Adrenal gland (tissue), 12 donors: ENCODE data around the gene SLC25A21. TPM values are rescaled to one million over a fixed set of nuclear protein-coding genes. Genes with fewer than 3 reads are reported as not detected.

ENCODE experiments used
- DNase-seq, 7 donors: peaks; one replicate each; pipeline ENCODE4 v3.0.0-alpha.2; 2019 to 2020
- H3K27ac ChIP-seq, 5 donors: fragments of 200-600 bp; sonication (generic) in 4 of 5; 1 replicate in 3 of 5; 2 replicates in 2 of 5; pipeline versions ENCODE4 v1.5.1 to v1.8.0; 2016 to 2020; ENCODE audit warnings: mild to moderate bottlenecking in 1 of 5
- H3K27me3 ChIP-seq: fragments of 200-600 bp; 2 replicates; pipeline ENCODE4 v1.8.0; 2021
- H3K36me3 ChIP-seq, 2 donors: fragments of 200-600 bp; replicated peaks in 1 of 2; 1 replicate in 1 of 2; 2 replicates in 1 of 2; pipeline versions ENCODE4 v1.5.1 to v1.8.0; 2018 to 2022
- H3K4me1 ChIP-seq, 2 donors: fragments of 200-600 bp; replicated peaks in 1 of 2; 1 replicate in 1 of 2; 2 replicates in 1 of 2; pipeline versions ENCODE4 v1.5.1 to v1.8.0; 2018 to 2021
- H3K4me3 ChIP-seq, 4 donors: fragments of 200-600 bp; sonication (generic) in 3 of 4; one replicate each; pipeline ENCODE4 v1.5.1; 2016 to 2018
- H3K9me3 ChIP-seq, 3 donors: fragments of 200-600 bp; sonication (generic) in 1 of 3; replicated peaks in 1 of 3; 1 replicate in 2 of 3; 2 replicates in 1 of 3; pipeline versions ENCODE4 v1.5.1 to v1.8.0; 2016 to 2021
- CTCF ChIP-seq, 6 experiments: fragments of 450-650 bp in 4 of 6; fragments of 200-600 bp in 2 of 6; sonication (generic) in 1 of 6; IDR thresholded peaks; 1 replicate in 5 of 6; 2 replicates in 1 of 6; pipeline versions ENCODE4 v1.5.1 to v1.8.0; 2016 to 2021; ENCODE audit warnings: antibody characterized with exemption in 6 of 6, mild to moderate bottlenecking in 2 of 6, moderate library complexity in 1 of 6
- POLR2A ChIP-seq, 2 donors: fragments of 450-650 bp; IDR thresholded peaks; one replicate each; pipeline ENCODE4 v1.6.1; 2017; ENCODE audit warnings: antibody characterized with exemption in 2 of 2, mild to moderate bottlenecking in 2 of 2, moderate library complexity in 1 of 2
- WGBS, 4 donors: extraction: QIAGEN DNeasy Blood & Tissue Kit in 2 of 4; methylation state at CpG; one replicate each; pipeline versions ENCODE4 v1.1.5 to v1.1.7; 2013 to 2017; 5-methylcytosine and 5-hydroxymethylcytosine counted together
- intact Hi-C, 2 donors: fragments of 100-400 bp; cut with DNase I; formaldehyde crosslinking; loops; one replicate each; pipeline versions ENCODE4 v1.14.1 to v1.15.0; 2022 to 2023
- polyA plus RNA-seq, 3 donors: library from polyadenylated mRNA; stranded (reverse); fragments of 200-250 nt in 2 of 3; fragments of 350-450 nt in 1 of 3; fragmentation: Illumina TruSeq in 1 of 3; extraction: RNeasy Lipid Tissue Mini Kit (QIAGEN cat#74804) in 1 of 3; gene quantifications; one replicate each; pipeline ENCODE4 v1.2.3, GENCODE V29; 2013 to 2014
- total RNA-seq, 9 donors: library from RNA; depleted of rRNA in 4 of 9; stranded (reverse); fragments of >200 nt in 4 of 9; fragments of 120-200 nt in 1 of 9; fragmentation: NEBNext Ultra II Directional in 1 of 9; extraction: Animal tissue kit (Norgen Biotek cat#: 25700) in 1 of 9; gene quantifications; one replicate each; pipeline versions ENCODE4 v1.1.0 to v1.2.4, GENCODE V29; 2013 to 2023
- donor health status: healthy with polysubstance abuse.
- donor health status: Bipolar disorder and iron deficiency.
- donor health status: DM: yes; HTN: yes; CAD: no.
- donor health status: DM: no; HTN: no; CAD: no.
- donor health status: DM: no; HTN: no; CAD: no.
- donor health status: DM: yes; HTN: yes; CAD: no.

SLC25A21 gene
- total and polyA plus RNA-seq, 12 donors: 0.14 to 3.8 (median 0.56) TPM

- Histone ChIP-seq H3K9me3 (no peaks in the 10 kb centered on the region), H3K4me3 (no peak overlapping the region), H3K27me3 (no peaks in the 10 kb centered on the region), H3K4me1 (no peaks in the 10 kb centered on the region), H3K27ac (no peak overlapping the region), H3K36me3 (no peaks in the 10 kb centered on the region)
- DNase-seq: no peak
- no peak for TF ChIP-seq CTCF (IDR thresholded peaks at IDR 0.05)
- TF ChIP-seq POLR2A (IDR thresholded peaks at IDR 0.05): no peak
- 65 to 73% (median 66%) methylated on average over 3 of the region's 3 CpGs for WGBS, 4 donors
- intact Hi-C loops: loop anchor here in 1 of 2 donors (10.0 kb wide), 1 partner anchor 171 kb away; no protein-coding TSS in a partner anchor
Observed at GRCh38 chr14:36773558-36773957, 398.8 kb downstream of the SLC25A21 start.

GRCh38 chr14:36773136-36773540 is 399.3 kb downstream of the SLC25A21 start:
- Histone ChIP-seq H3K27ac (no peak overlapping the region), H3K4me3 (no peak overlapping the region), H3K4me1 (no peaks in the 10 kb centered on the region), H3K9me3 (no peaks in the 10 kb centered on the region), H3K36me3 (no peaks in the 10 kb centered on the region), H3K27me3 (no peaks in the 10 kb centered on the region)
- 28 to 40% (median 34%) methylated on average over 3 of the region's 3 CpGs for WGBS, 4 donors
- TF ChIP-seq CTCF (IDR thresholded peaks at IDR 0.05) (peak in 5 of 6 experiments; percentile 10 to 35 (median 24)), POLR2A (IDR thresholded peaks at IDR 0.05) (no peak)
- DNase-seq: peak in 3 of 7 donors; percentile 17 to 21 (median 19)
- intact Hi-C loops: loop anchor here in 1 of 2 donors (10.0 kb wide), 1 partner anchor 172 kb away; no protein-coding TSS in a partner anchor

- TF ChIP-seq POLR2A (IDR thresholded peaks at IDR 0.05) (no peak), CTCF (IDR thresholded peaks at IDR 0.05) (no peak)
- intact Hi-C loops: loop anchor here in 1 of 2 donors (10.0 kb wide), 1 partner anchor 174 kb away; no protein-coding TSS in a partner anchor
- no peaks in the 10 kb centered on the region for H3K27me3 ChIP-seq
- no peaks in the 10 kb centered on the region for H3K9me3 ChIP-seq
- H3K4me3 ChIP-seq: no peak overlapping the region
- no peaks in the 10 kb centered on the region for H3K36me3 ChIP-seq
- H3K4me1 ChIP-seq: no peaks in the 10 kb centered on the region
- DNase-seq: no peak
- no peak overlapping the region for H3K27ac ChIP-seq
- 49 to 58% (median 54%) methylated on average over 4 of the region's 4 CpGs for WGBS, 4 donors
Observed at GRCh38 chr14:36771028-36771640, 401.3 kb downstream of the SLC25A21 start.

GRCh38 chr14:36768638-36769337 is 403.6 kb downstream of the SLC25A21 start:
- H3K9me3 ChIP-seq: no peaks in the 10 kb centered on the region
- TF ChIP-seq POLR2A (IDR thresholded peaks at IDR 0.05) (no peak), CTCF (IDR thresholded peaks at IDR 0.05) (no peak)
- no peak overlapping the region for H3K27ac ChIP-seq
- no peaks in the 10 kb centered on the region for H3K36me3 ChIP-seq
- no peak overlapping the region for H3K4me3 ChIP-seq
- no peaks in the 10 kb centered on the region for H3K27me3 ChIP-seq
- H3K4me1 ChIP-seq: no peaks in the 10 kb centered on the region
- WGBS, 4 donors: 81 to 89% (median 83%) methylated on average over 4 of the region's 4 CpGs
- DNase-seq: no peak
- intact Hi-C loops: no loop called here
